B cell (primary cell): ENCODE data around the gene PTPN1. TPM values are rescaled to one million over a fixed set of nuclear protein-coding genes. Genes with fewer than 3 reads are reported as not detected.

Source experiments
- ATAC-seq: fragments of 200-7000 bp; cut with Tn5 transposase; one replicate; pipeline ENCODE4 v1.10.0; 2021; ENCODE audit warnings: low read depth, mild to moderate bottlenecking, moderate number of reproducible peaks, moderate library complexity
- CTCF ChIA-PET: fragments of 350-600 bp; sonication (Branson Sonifier 250); formaldehyde crosslinking; loops from one replicate; lab custom pipeline; 2021; ENCODE audit warnings: antibody characterized with exemption, inconsistent platforms; lab: Charles Lee
- POLR2A ChIA-PET: fragments of 350-600 bp; sonication (Branson Sonifier 250); formaldehyde crosslinking; loops from one replicate; lab custom pipeline; 2021; ENCODE audit warnings: antibody characterized with exemption; lab: Charles Lee
- DNase-seq: peaks from one replicate; pipeline ENCODE4 v3.0.0; 2013
- H2AFZ ChIP-seq: 2 replicates; pipeline ENCODE4 v1.6.1; 2012; ENCODE audit warnings: mild to moderate bottlenecking, low read depth, low read length; ENCODE audit not compliant: insufficient read depth, poor library complexity, severe bottlenecking
- H3K27ac ChIP-seq, 2 donors: 1 replicate in 1 of 2; 2 replicates in 1 of 2; pipeline ENCODE4 v1.5.1; 2012 to 2013; ENCODE audit warnings: low read length in 2 of 2, mild to moderate bottlenecking in 2 of 2, moderate library complexity in 1 of 2
- H3K27me3 ChIP-seq, 4 experiments: fragments of 200-600 bp in 1 of 4; sonication (generic) in 1 of 4; replicated peaks in 1 of 4; 1 replicate in 2 of 4; 2 replicates in 2 of 4; pipeline versions ENCODE4 v1.6.1 to v1.7.0; 2013 to 2016; ENCODE audit warnings: low read length in 3 of 4, mild to moderate bottlenecking in 2 of 4, mixed read lengths in 1 of 4, moderate library complexity in 1 of 4; ENCODE audit not compliant: insufficient read depth in 4 of 4, control insufficient read depth in 3 of 4; ENCODE audit errors: control extremely low read depth in 1 of 4
- H3K36me3 ChIP-seq, 2 experiments: replicated peaks in 1 of 2; 1 replicate in 1 of 2; 2 replicates in 1 of 2; pipeline versions ENCODE4 v1.6.1 to v1.7.1; 2013; ENCODE audit warnings: low read length in 1 of 2; ENCODE audit not compliant: insufficient read depth in 2 of 2, control insufficient read depth in 1 of 2; ENCODE audit errors: control extremely low read depth in 1 of 2, extremely low read depth in 1 of 2
- H3K4me1 ChIP-seq, 2 donors: fragments of 200-600 bp in 1 of 2; sonication (generic) in 1 of 2; 1 replicate in 1 of 2; 2 replicates in 1 of 2; pipeline versions ENCODE4 v1.5.1 to v1.6.1; 2013 to 2017; ENCODE audit warnings: low read length in 2 of 2; ENCODE audit not compliant: control insufficient read depth in 2 of 2, insufficient read depth in 2 of 2
- H3K4me2 ChIP-seq: replicated peaks from 2 replicates; pipeline ENCODE3; 2012; ENCODE audit warnings: mild to moderate bottlenecking, low read depth, low read length; ENCODE audit not compliant: poor library complexity, severe bottlenecking
- H3K4me3 ChIP-seq, 5 experiments: fragments of 200-600 bp in 1 of 5; sonication (generic) in 1 of 5; 1 replicate in 3 of 5; 2 replicates in 2 of 5; pipeline versions ENCODE4 v1.5.1 to v1.7.0; 2011 to 2016; ENCODE audit warnings: low read length in 4 of 5, mild to moderate bottlenecking in 4 of 5, low read depth in 2 of 5, control low read depth in 1 of 5, moderate library complexity in 1 of 5; ENCODE audit not compliant: insufficient read depth in 1 of 5; ENCODE audit errors: control extremely low read depth in 1 of 5, extremely low read depth in 1 of 5
- H3K79me2 ChIP-seq: fragments of 200-600 bp; sonication (generic); one replicate; pipeline ENCODE4 v1.6.0; 2016; ENCODE audit warnings: low read length; ENCODE audit not compliant: control insufficient read depth, insufficient read depth
- H3K9ac ChIP-seq: fragments of 200-600 bp; sonication (generic); 2 replicates; pipeline ENCODE4 v1.6.1; 2017; ENCODE audit warnings: mild to moderate bottlenecking, low read length, moderate library complexity
- H3K9me3 ChIP-seq, 3 donors: one replicate each; pipeline versions ENCODE4 v1.6.1 to v1.7.1; 2013; ENCODE audit warnings: low read length in 2 of 3; ENCODE audit not compliant: control insufficient read depth in 2 of 3, insufficient read depth in 1 of 3; ENCODE audit errors: control extremely low read depth in 1 of 3
- H4K20me1 ChIP-seq: 2 replicates; pipeline ENCODE4 v1.6.0; 2012; ENCODE audit warnings: mild to moderate bottlenecking, low read length; ENCODE audit not compliant: insufficient read depth, control insufficient read depth, poor library complexity, severe bottlenecking
- H3K27ac Mint-ChIP-seq: one replicate; pipeline ENCODE4 v1.8.0; 2021; ENCODE audit warnings: mixed read lengths
- H3K27me3 Mint-ChIP-seq: one replicate; pipeline ENCODE4 v1.8.0; 2021; ENCODE audit warnings: mixed read lengths
- H3K4me1 Mint-ChIP-seq: one replicate; pipeline ENCODE4 v1.8.0; 2021; ENCODE audit warnings: mixed read lengths
- H3K4me3 Mint-ChIP-seq: one replicate; pipeline ENCODE4 v1.8.0; 2021; ENCODE audit warnings: mixed read lengths
- H3K9me3 Mint-ChIP-seq: one replicate; pipeline ENCODE4 v1.8.0; 2022; ENCODE audit warnings: mixed read lengths; ENCODE audit not compliant: insufficient read depth
- CTCF ChIP-seq: fragments of 200-600 bp; IDR thresholded peaks from one replicate; pipeline ENCODE4 v1.8.0; 2022; ENCODE audit warnings: antibody characterized with exemption, mild to moderate bottlenecking
- EZH2 ChIP-seq: IDR thresholded peaks from 2 replicates; pipeline ENCODE4 v1.6.1; 2012; ENCODE audit warnings: borderline replicate concordance, low read depth, mild to moderate bottlenecking, moderate library complexity, low read length; ENCODE audit not compliant: insufficient read depth, poor library complexity, severe bottlenecking
- WGBS: methylation state at CpG from one replicate; pipeline ENCODE4 v1.1.5; 2013; ENCODE audit warnings: missing lambda C conversion rate; ENCODE audit not compliant: insufficient coverage; 5-methylcytosine and 5-hydroxymethylcytosine counted together
- intact Hi-C: fragments of 100-400 bp; cut with micrococcal nuclease; formaldehyde crosslinking; loops from one replicate; pipeline ENCODE4 v1.10.0; 2022
- polyA plus RNA-seq: library from polyadenylated mRNA; depleted of rRNA; stranded (reverse); fragments of >200 nt; gene quantifications from 2 replicates; pipeline ENCODE4 v1.2.3, GENCODE V29; 2012
- total RNA-seq, 2 donors: library from RNA; stranded (reverse); fragments of 120-200 nt in 1 of 2; gene quantifications; 1 replicate in 1 of 2; 2 replicates in 1 of 2; pipeline versions ENCODE4 v1.2.3 to v1.2.4, GENCODE V29; 2013 to 2022

Gene PTPN1
- total and polyA plus RNA-seq, 2 donors (not counting 1 experiment from before 2014, with no cell fraction given): 77.4 to 134 TPM

- Histone ChIP-seq H3K9me3 (peaks cover 2 to 23% (median 14%) of the 10 kb centered on the region in 3 donors), H3K4me1 (peaks cover 48 to 76% of the 10 kb centered on the region in 2 donors), H2AFZ (no peak overlapping the region), H3K9ac (no peak overlapping the region), H3K79me2 (peaks cover 100% of the 10 kb centered on the region), H4K20me1 (peaks cover 44% of the 10 kb centered on the region), H3K4me2 (no peak overlapping the region), H3K27me3 (no peaks in the 10 kb centered on the region), H3K27ac (peak overlapping the region in 1 of 2 donors; percentile 28), H3K36me3 (peaks cover 5 to 34% of the 10 kb centered on the region in 2 experiments), H3K4me3 (no peak overlapping the region)
- Mint-ChIP-seq H3K27ac (peak overlapping the region; percentile 87), H3K9me3 (peaks cover 4% of the 10 kb centered on the region), H3K27me3 (no peaks in the 10 kb centered on the region), H3K4me3 (peak overlapping the region; percentile 26), H3K4me1 (peaks cover 73% of the 10 kb centered on the region)
- TF ChIP-seq CTCF: no peak
- no peak for TF ChIP-seq EZH2
- WGBS: 100% methylated on average over 2 of the region's 8 CpGs
- POLR2A ChIA-PET: no interaction called here
- CTCF ChIA-PET: interaction anchor here (0.8 to 1.9 kb wide), 5 partner anchors 9 to 56 kb away, joined by 3 to 5 read pairs (median 3); no protein-coding TSS in a partner anchor
- intact Hi-C loops: no loop called here
- ATAC-seq (no peak), DNase-seq (no peak)
These were observed 25.0 kb downstream of the PTPN1 start for GRCh38 chr20:50535162-50535561.

GRCh38 chr20:50536333-50536732 lies 26.1 kb downstream of the PTPN1 start:
- H3K4me3 Mint-ChIP-seq: no peak overlapping the region
- POLR2A ChIA-PET: no interaction called here
- DNase-seq (no peak), ATAC-seq (no peak)
- Histone ChIP-seq H2AFZ (no peak overlapping the region), H4K20me1 (peaks cover 34% of the 10 kb centered on the region), H3K4me1 (peaks cover 51 to 76% of the 10 kb centered on the region in 2 donors), H3K27ac (peak overlapping the region in 1 of 2 donors; percentile 40), H3K36me3 (peaks cover 5 to 38% of the 10 kb centered on the region in 2 experiments), H3K9me3 (peaks cover 4 to 29% (median 23%) of the 10 kb centered on the region in 3 donors), H3K4me3 (no peak overlapping the region), H3K27me3 (no peaks in the 10 kb centered on the region), H3K79me2 (peaks cover 100% of the 10 kb centered on the region), H3K9ac (no peak overlapping the region), H3K4me2 (no peak overlapping the region)
- H3K27me3 Mint-ChIP-seq: no peaks in the 10 kb centered on the region
- peaks cover 79% of the 10 kb centered on the region for H3K4me1 Mint-ChIP-seq
- peak overlapping the region; percentile 37 for H3K27ac Mint-ChIP-seq
- TF ChIP-seq CTCF: no peak
- no peak for TF ChIP-seq EZH2
- WGBS: no CpG with 5 or more reads among the region's 4 CpGs
- CTCF ChIA-PET: interaction anchor here (1.0 to 1.9 kb wide), 3 partner anchors 22 to 39 kb away, joined by 3 to 7 read pairs (median 5); no protein-coding TSS in a partner anchor
- intact Hi-C loops: loop anchor here (1.0 kb wide), 1 partner anchor 12 kb away; no protein-coding TSS in a partner anchor
- peaks cover 4% of the 10 kb centered on the region for H3K9me3 Mint-ChIP-seq
